ENCODE data around the gene UBE2S.
A peak's percentile ranks its signal among the peaks of the same experiment; 100 is the strongest.
"Not testable (repeated sequence)": the region's sequence is repeated elsewhere in the genome, so short reads cannot be mapped to it uniquely, and the experiment has no call there.

UBE2S gene

DNA sequence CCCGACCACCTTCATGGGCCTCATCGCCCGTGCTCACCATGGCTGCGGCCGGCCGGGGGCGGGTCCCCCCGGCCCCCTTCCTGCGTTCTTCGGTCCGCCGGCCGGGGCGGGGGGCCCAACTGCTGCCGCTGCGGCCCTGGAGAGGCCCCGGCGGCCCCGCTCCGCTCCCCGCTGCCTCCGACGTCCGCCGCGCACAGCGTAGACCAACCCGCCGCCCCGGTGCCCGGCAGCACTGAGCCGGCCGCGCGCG is at the start of gene UBE2S:
UBE2S (minus strand) TSS at position 239 of the 250 bp plus-strand sequence; CDS start at position 40, 199 bp downstream.
- DNase-seq = not testable (repeated sequence)

- DNase-seq = no peak
These were observed 48.8 kb upstream of the UBE2S start for GRCh38 chr19:55456347-55456746.

DNA sequence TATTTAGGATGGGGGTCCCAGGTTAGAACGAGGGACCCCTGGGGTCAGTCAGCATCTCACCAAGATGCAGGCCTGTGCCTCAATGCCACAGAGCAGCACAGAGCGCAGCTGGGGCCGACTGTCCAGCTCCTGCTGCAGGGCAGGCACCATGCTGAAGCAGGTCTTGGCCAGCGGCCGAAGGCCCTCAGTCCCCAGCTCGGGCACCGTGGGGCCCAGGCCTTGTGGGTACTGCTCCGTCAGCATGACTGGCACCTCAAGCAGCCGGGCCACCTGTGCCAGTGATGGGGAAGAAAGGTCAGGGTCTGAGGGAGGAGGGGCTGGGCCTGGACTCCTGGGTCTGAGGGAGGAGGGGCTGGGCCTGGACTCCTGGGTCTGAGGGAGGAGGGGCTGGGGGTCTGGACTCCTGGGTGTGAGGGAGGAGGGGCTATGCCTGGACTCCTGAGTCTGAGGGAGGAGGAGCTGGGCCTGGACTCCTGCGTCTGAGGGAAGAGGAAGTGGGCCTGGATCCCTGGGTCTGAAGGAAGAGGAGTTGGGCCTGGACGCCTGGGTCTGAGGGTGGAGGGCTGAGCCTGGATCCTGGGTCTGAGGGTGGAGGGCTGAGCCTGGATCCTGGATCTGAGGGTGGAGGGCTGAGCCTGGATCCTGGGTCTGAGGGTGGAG is 48.1 kb upstream of the UBE2S start:
- DNase-seq = no peak

DNA sequence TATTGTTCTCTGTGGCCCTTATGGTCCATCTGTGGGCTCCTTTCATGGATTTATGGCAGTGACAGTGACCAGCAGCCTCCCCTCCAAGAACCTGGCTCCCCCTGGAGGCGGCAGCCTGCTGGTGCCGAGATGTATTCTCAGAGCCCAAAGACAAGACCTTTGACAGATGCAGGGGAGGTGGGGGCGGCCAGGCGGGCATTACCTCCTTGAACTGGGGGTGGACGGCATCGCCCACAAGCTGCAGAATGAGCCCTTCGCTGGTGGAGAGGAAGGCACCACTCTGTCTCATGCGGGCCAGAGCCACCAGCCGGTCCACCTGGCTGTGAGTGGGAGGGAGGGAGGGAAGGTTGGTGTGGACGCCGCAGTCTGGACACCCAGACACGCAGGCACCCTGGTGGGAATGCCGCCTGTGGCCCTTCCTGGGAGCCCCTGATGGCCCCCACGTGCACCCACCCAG is 47.2 kb upstream of the UBE2S start:
- no peak for DNase-seq

GRCh38 chr19:55453511-55454260 is 46.1 kb upstream of the UBE2S start:
- DNase-seq = no peak

DNA sequence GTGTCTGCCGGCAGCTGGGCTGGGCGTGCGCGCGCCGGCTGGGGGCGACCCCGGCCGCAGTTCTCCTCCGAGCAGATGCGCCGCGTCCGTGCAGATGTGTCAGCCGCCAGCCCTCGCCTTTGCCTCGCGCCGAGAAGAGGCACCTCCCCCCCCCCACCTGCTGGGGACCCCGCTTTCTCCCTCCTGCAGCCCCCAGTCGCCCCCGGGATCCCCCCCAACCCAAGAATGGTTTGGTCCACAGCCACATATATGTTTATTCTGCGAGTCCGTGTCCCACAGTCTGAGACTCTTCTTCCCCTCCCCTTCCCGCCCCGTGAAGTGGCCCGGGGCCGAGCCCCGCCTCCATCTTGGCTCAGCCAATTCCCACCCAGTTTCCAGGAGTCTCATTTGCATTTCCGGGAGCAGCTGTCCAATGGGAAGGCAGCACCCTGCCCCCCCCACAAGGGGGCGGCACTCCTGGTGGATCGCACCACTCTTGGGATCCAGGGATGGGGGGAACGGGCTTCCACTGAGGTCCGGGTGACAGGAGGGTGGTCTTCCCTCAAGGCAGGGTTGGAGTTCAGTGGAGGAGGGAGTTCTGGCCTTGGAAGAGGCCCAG is 45.3 kb upstream of the UBE2S start:
- peak; percentile 65 for DNase-seq

- no peak for DNase-seq
These were observed 44.6 kb upstream of the UBE2S start for GRCh38 chr19:55451965-55452748.

- DNase-seq = no peak
These were observed 43.8 kb upstream of the UBE2S start for GRCh38 chr19:55451163-55451964.

DNA sequence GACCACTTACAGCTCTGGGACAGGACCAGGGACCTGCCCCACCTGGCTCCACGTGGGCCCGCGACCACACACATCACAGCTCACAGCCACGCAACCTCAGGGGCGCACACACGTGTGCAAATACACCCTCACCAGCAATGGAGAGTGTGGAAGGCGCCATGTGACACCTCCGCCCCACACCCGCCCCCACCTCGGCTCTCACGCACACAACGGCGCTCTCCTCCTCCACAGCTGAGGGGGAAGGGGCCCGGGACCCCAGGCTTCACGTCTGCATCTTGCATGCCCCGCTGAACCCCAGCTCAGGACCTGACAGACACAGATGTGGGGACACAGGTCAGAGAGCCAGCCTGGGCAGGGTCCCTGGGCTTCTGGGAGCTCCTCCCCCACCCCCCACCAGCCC is 41.9 kb upstream of the UBE2S start:
- no peak for DNase-seq

DNA sequence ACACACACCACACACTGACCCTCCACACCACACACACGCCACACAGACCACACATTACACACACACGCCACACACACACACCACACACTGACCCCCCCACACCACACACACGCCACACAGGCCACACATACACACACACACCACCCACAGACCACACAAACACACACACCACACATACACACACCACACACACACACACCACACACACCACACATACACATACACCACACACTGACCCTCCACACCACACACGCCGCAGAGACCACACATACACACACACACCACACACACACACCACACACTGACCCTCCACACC is 40.5 kb upstream of the UBE2S start:
- not testable (repeated sequence) for DNase-seq

GRCh38 chr19:55447421-55448174 is 40.0 kb upstream of the UBE2S start:
- DNase-seq = peak; percentile 53

GRCh38 chr19:55446060-55446459 is 38.5 kb upstream of the UBE2S start:
- no peak for DNase-seq

DNA sequence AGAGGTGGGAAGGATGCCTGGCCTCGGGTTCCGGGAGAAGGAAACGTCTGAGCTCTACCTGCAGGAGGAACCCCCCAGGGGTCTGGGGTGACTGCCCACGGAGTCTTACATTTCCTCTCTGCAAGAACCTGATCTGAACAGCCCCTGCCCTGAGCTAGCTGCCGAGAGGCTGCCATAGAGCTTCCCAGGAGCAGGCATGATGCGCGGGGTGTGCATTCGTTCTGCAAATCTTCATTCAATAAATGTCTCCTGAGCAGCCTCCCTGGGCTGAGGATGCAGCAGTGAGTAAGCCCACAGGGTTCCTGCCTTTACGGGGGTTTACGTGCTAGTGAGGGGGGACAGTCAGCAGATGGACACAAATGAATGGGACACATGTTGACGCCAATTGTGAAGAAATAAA is 37.1 kb upstream of the UBE2S start:
- no peak for DNase-seq

DNA sequence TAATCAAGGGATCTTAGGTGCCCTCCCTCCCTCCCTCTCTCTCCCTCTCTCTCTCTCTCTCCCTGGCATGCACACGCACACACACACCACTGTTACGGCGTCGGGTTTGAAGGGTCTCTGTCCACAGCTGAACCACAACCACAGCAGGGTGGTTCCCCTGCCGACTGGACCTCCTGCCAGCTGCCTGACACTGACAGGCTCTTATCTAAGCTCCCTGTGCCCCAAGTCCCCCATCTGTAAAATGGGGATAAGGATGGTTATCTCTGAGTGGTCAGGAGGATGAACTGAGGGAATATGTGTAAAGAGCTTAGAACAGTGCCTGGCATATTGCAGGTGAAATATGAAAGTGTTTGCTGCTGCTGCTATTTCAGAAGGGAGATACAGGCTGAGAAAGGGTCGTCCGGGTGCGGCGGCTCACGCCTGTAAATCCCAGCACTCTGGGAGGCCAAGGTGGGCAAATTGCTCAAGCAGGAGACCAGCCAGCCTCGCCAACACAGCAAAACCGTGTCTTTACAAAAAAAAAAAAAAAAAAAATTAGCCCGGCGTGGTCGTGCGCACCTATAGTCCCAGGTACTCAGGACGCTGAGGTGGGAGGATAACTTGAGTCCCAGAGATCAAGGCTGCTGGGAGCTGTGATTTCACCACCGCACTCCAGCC is 36.4 kb upstream of the UBE2S start:
- no peak for DNase-seq

DNA sequence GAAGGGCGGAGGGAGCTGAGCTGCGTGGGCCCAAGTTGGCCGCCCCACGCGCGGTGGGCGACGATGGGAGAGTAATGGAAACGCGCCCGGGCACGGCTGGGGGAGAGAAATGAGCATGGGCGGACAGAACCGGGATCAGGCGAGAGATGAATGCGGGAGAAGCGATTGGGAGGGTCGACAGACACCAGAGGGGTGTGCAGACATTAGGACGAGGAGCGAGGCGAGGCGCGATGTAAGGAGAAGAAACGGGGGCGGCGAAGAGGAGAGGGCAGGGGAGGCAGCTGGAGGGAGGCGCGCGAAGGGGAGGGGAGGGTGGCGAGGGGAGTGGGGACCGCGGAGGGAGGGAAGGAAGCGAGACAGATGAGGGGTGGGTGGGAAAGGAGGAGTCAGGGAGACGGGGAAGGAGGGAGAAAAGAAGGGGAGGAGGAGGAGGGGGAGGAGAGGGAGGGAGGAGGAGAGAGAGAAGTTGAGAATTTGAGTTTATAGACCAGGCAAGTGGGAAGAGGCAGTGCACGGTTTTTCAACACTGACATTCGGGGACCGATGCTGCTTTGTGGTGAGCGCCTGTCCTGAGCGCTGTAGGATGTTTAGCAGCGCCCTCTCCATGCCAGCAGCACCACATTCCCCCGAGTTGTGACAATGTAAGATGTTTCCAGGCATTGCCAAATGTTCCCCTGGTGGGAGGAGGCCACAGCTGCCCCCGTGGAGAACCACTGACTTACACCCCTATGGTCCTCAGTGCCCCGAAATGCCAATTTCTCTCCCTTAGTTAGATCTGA is 35.6 kb upstream of the UBE2S start, which contains the start of gene SHISA7:
SHISA7 (minus strand) TSS at position 256 of the 779 bp plus-strand sequence. CDS start 437 bp downstream, outside the sequence.
- DNase-seq = no peak

DNA sequence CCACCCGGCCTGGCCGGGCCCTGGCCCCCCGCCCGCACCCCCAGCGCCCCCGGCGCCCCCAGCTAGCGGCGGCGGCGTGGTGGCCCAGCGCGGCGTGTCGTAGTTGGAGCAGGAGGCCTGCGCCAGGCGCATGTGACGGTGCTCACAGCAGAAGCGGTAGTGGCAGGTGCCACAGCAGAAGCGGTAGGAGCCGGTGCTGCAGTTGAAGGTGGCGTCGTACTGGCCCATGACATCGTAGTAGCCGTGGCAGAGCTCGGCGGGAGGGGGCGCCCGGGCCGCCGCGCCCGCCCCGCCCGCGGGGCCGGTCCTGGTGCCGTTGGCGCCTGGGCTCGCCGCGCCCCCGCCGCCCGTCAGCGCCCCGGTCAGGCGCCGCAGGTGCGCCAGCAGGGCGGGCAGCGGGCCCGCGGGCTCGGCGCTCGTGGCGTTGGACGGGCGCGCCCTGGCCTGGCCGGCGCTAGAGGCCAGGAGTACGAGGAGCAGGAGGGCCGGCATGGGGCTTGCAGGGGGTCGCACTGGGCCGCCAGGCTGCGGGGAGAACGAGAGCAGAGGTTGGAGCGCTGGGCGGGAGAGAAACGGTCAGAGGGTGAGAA is 34.9 kb upstream of the UBE2S start:
- DNase-seq = no peak

GRCh38 chr19:55441692-55442321 is 34.2 kb upstream of the UBE2S start:
- DNase-seq = no peak

GRCh38 chr19:55441319-55441691 is 33.7 kb upstream of the UBE2S start:
- no peak for DNase-seq

DNA sequence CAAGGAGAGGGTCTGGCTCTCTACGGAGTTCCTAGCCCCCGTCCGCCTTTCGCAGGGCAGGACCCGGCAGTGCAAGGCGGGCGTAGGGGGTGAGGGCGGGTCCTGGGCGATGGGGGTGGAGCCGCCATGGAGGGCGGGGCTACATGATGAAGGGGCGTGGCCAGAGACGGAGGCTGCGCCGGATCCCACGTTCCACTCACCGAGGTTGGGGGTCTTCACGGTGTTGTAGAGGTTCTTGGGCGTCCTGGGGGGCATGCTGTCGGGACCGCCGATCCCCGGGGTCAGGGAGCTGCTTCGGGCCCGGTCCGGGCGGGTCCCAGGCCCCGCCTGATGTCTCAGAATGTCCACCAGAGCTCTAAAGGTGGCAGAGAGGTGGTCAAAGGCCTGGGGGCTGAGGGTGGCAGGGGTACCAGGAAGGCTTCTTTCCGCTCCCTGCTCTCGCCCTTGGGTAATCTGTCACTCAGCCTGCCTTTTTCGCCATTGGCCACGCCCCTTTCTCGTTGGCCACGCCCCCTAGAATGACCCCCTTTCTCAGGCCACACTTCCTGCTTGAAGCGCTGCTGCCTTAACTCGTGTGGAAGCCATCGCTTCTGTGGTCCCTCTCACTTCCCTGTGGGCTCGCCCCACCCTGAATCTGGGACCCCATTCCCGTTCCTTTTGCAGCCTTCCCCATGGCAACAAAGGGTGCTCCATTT is 33.0 kb upstream of the UBE2S start:
- no peak for DNase-seq
